Activated CD4-positive, alpha-beta T cell treated with anti-CD3 and anti-CD28 coated beads, Interleukin-2, amount 10 ng/mL, durations not matched to agents 7 days and 5 days (primary cell): Measurements from ENCODE around the gene HNRNPLL. TPM values are rescaled to one million over a fixed set of nuclear protein-coding genes. Genes with fewer than 3 reads are reported as not detected.

Source experiments
- CTCF ChIA-PET: fragments of 350-600 bp; sonication (Branson Sonifier 250); formaldehyde crosslinking; loops from one replicate; lab custom pipeline; 2021; ENCODE audit warnings: antibody characterized with exemption; lab: Charles Lee
- POLR2A ChIA-PET: fragments of 350-600 bp; sonication (Branson Sonifier 250); formaldehyde crosslinking; loops from one replicate; lab custom pipeline; 2021; ENCODE audit warnings: antibody characterized with exemption; lab: Charles Lee
- DNase-seq: peaks from one replicate; pipeline ENCODE4 v3.0.0-alpha.2; 2020
- H3K27ac Mint-ChIP-seq: one replicate; pipeline ENCODE4 v1.8.0; 2021; ENCODE audit warnings: mild to moderate bottlenecking, moderate library complexity, mixed read lengths
- H3K27me3 Mint-ChIP-seq: one replicate; pipeline ENCODE4 v1.8.0; 2021; ENCODE audit warnings: mixed read lengths
- H3K36me3 Mint-ChIP-seq: one replicate; pipeline ENCODE4 v1.8.0; 2021; ENCODE audit warnings: low read depth, mixed read lengths
- H3K4me1 Mint-ChIP-seq: one replicate; pipeline ENCODE4 v1.8.0; 2021; ENCODE audit warnings: mixed read lengths
- H3K4me3 Mint-ChIP-seq: one replicate; pipeline ENCODE4 v1.8.0; 2021; ENCODE audit warnings: mild to moderate bottlenecking, moderate library complexity, mixed read lengths
- H3K9me3 Mint-ChIP-seq: one replicate; pipeline ENCODE4 v1.8.0; 2021; ENCODE audit warnings: mixed read lengths
- total RNA-seq, 2 experiments: library from RNA; stranded (reverse); gene quantifications; one replicate each; pipeline ENCODE4 v1.2.3, GENCODE V29; 2021

Gene HNRNPLL
- total RNA-seq, 2 experiments from 2014 or later: 54.2 to 55.8 TPM

DNA sequence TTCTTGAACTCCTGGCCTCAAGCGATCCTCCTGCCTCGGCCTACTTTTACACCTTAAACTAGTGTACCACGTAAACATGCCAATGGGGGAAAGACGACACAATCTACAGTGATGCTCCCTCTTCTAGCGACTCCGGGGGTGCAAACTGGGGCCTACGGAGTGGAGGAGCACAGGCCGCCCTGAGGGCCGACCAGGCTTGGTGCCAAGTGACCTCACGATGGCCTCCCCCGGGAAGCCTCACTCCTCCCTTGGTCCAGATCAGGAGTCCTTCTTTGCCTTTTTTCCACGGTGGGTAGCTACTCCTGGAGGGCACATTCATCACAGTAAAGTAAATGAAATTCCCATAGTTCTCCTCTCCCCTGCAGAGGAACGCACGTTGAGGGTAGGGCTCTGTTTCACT, 73.5 kb downstream of the HNRNPLL start:
- Mint-ChIP-seq H3K4me3 (no peak overlapping the region), H3K9me3 (no peaks in the 10 kb centered on the region), H3K27ac (no peak overlapping the region), H3K27me3 (peaks cover 35% of the 10 kb centered on the region), H3K4me1 (peaks cover 5% of the 10 kb centered on the region), H3K36me3 (no peaks in the 10 kb centered on the region)
- DNase-seq: no peak
- POLR2A ChIA-PET: no interaction called here
- CTCF ChIA-PET: interaction anchor here (0.6 to 1.3 kb wide), 4 partner anchors 13 to 120 kb away, joined by 3 read pairs; no protein-coding TSS in a partner anchor

DNA sequence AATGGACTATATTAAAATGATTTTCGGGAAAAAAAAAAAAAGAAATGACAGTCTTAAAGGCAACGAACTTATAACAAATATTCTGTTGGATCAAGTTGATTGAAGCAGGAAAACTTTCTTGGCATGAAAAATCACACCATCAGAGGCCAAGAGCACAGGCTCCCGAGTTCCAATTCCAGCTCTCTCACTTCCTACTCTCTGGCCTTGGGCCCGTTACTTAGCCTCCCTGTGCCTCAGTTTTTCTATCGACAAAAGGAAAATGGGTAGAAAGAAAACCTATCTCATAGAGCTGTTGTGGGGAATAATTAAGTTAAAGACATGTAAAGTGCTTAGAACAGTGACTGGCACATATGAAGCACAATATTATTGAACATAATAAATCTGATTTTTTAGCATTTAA, 74.2 kb downstream of the HNRNPLL start:
- peak overlapping the region; percentile 13 for H3K4me3 Mint-ChIP-seq
- ChIA-PET CTCF (interaction anchor here (0.6 to 1.3 kb wide), 6 partner anchors 13 to 311 kb away, joined by 3 to 4 read pairs (median 3); no protein-coding TSS in a partner anchor), POLR2A (no interaction called here)
- no peaks in the 10 kb centered on the region for H3K9me3 Mint-ChIP-seq
- peaks cover 34% of the 10 kb centered on the region for H3K27me3 Mint-ChIP-seq
- H3K27ac Mint-ChIP-seq: no peak overlapping the region
- peaks cover 5% of the 10 kb centered on the region for H3K4me1 Mint-ChIP-seq
- DNase-seq: no peak
- H3K36me3 Mint-ChIP-seq: no peaks in the 10 kb centered on the region

DNA sequence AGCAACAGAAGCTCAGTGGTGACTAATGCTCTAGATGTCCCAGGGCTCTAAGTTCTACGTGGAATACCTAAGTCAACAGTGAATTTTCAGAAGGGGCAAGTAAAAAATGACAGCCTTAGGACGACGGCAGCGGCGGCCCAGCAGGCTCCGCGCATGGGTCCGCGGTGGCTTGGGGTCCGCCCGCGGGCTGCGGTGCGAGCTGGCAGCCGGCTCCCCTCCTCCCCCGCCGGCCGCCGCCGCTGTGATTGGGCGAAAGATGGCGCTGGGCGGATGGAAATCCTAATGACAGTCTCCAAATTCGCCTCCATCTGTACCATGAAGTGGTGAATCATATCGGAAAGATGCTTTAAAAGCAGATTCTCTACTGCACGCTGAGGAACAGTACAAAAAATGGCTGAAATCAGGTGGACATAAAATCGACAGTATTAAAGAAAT, 74.7 kb downstream of the HNRNPLL start:
- POLR2A ChIA-PET: no interaction called here
- peaks cover 5% of the 10 kb centered on the region for H3K4me1 Mint-ChIP-seq
- CTCF ChIA-PET: interaction anchor here (0.6 to 0.9 kb wide), 2 partner anchors 31 to 312 kb away, joined by 3 to 4 read pairs; no protein-coding TSS in a partner anchor
- no peaks in the 10 kb centered on the region for H3K9me3 Mint-ChIP-seq
- peak; percentile 19 for DNase-seq
- H3K27me3 Mint-ChIP-seq: peaks cover 33% of the 10 kb centered on the region
- no peaks in the 10 kb centered on the region for H3K36me3 Mint-ChIP-seq
- peak overlapping the region; percentile 39 for H3K4me3 Mint-ChIP-seq
- no peak overlapping the region for H3K27ac Mint-ChIP-seq

DNA sequence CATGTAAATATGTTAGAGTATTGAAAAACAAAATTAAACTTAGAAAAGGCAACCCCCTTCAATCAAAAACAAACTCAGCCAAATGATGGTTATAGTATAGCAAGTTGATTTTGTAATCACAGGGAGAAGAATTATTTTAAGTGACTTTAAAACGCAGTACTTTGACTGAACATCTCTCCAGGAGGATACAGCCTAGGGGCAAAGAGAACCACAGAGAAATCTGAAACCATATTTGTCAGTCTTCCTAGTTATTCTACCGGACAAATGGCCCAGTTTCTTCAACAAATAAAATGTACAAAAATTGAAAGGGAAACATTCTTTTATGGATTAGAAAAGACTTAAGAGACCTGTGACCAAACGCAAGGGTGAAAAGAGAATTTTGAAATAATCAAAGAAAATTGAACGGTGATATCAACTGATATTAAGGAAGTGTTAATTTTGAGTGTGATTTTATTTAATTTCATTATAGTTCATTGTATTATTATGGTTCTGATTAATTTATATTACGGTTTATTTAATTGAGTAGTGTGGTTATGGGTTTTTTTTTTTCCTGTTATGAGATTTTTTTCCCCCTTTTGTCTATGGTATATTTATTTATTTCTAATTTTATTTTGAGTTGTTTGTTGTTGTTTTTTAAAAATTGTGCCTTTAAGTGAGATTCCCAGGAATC, 75.3 kb downstream of the HNRNPLL start:
- H3K4me3 Mint-ChIP-seq: no peak overlapping the region
- POLR2A ChIA-PET: interaction anchor here (0.7 kb wide), 1 partner anchor 15 kb away, joined by 3 read pairs; no protein-coding TSS in a partner anchor
- DNase-seq: no peak
- no peak overlapping the region for H3K27ac Mint-ChIP-seq
- H3K36me3 Mint-ChIP-seq: no peaks in the 10 kb centered on the region
- H3K27me3 Mint-ChIP-seq: peaks cover 33% of the 10 kb centered on the region
- no peaks in the 10 kb centered on the region for H3K9me3 Mint-ChIP-seq
- H3K4me1 Mint-ChIP-seq: peaks cover 5% of the 10 kb centered on the region
- CTCF ChIA-PET: interaction anchor here (0.7 kb wide), 1 partner anchor 8 kb away, joined by 3 read pairs; no protein-coding TSS in a partner anchor

DNA sequence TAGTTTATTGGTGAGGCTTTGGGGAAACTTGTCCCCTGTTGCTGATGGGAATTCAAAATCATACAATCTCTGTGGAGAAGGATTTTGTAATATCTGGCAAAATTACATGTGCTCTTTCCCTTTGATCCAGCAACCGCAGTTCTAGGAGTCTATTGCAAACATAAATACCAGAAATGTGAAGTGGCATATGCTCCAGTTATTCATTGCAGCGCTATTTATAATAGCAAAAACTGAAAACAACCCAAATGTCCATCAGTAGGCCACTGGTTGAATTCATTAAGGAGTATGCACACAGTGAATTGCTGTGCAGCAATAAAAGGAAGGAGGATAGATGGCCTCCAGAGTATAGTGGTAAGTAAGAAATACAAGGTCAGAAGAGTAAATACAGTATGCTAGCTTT, 76.5 kb downstream of the HNRNPLL start:
- Mint-ChIP-seq H3K4me1 (peaks cover 5% of the 10 kb centered on the region), H3K36me3 (no peaks in the 10 kb centered on the region), H3K4me3 (no peak overlapping the region), H3K27ac (no peak overlapping the region), H3K9me3 (no peaks in the 10 kb centered on the region), H3K27me3 (peaks cover 33% of the 10 kb centered on the region)
- POLR2A ChIA-PET: interaction anchor here (0.6 kb wide), 1 partner anchor 8 kb away, joined by 5 read pairs; no protein-coding TSS in a partner anchor
- DNase-seq: no peak
- CTCF ChIA-PET: interaction anchor here (0.6 kb wide), 1 partner anchor 666 kb away, joined by 4 read pairs; no protein-coding TSS in a partner anchor

DNA sequence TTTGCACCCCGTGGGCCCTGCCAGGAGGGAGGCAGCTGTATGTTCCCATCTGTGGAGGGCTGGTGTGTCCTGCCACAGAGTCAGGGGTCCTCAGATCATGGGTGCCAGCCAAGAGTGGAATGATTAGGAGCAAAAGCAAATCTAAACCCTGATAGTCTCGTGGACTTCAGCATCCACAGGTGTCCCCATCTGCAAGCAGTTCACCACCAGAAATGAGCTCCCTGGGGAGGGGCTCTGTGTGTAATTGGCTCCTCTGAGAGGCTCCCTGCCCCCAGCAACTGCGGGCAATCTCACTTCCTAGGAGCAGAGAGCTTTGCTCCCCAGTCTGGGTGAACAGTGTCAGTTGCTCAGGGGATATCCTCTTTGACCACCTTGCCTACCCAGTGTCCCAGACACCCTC, 78.1 kb downstream of the HNRNPLL start:
- CTCF ChIA-PET: interaction anchor here (0.6 to 1.4 kb wide), 5 partner anchors 11 to 757 kb away, joined by 3 to 4 read pairs (median 3); no protein-coding TSS in a partner anchor
- DNase-seq: no peak
- POLR2A ChIA-PET: no interaction called here
- Mint-ChIP-seq H3K4me3 (no peak overlapping the region), H3K27me3 (peaks cover 28% of the 10 kb centered on the region), H3K27ac (no peak overlapping the region), H3K36me3 (no peaks in the 10 kb centered on the region), H3K4me1 (peaks cover 5% of the 10 kb centered on the region), H3K9me3 (no peaks in the 10 kb centered on the region)

DNA sequence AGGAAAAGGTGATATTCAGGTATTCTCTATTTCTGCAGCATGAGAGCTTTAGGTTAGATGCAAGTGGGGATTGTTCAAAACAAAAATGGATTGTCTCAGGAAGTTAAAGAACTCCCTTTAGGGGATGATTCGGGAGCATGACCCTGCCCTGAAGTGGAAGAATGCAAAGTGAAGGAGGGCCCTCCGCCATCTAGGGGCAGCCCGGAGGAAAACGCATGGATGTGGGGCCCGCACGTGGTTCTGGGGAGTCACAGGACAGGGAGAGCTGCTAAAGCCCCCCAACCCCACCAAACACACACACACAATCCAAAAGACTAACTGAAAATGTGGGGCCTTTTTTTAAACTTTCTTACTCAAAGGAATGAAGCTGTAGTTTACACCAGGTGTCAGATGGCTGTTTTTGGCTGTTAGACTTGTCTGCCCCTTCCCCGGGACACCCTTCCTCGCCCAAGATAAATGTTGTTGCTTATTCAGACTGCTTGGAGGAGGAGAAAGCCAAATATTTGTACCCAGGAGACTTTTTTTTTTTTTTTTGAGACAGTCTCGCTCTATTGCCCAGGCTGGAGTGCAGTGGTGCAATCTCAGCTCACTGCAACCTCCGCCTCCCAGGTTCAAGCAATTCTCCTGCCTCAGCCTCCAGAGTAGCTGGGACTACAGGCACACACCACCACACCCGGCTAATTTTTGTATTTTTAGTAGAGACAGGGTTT, 78.8 kb downstream of the HNRNPLL start:
- POLR2A ChIA-PET: no interaction called here
- H3K4me3 Mint-ChIP-seq: no peak overlapping the region
- peaks cover 22% of the 10 kb centered on the region for H3K27me3 Mint-ChIP-seq
- CTCF ChIA-PET: interaction anchor here (0.7 to 1.4 kb wide), 4 partner anchors 12 to 757 kb away, joined by 3 to 4 read pairs (median 3); no protein-coding TSS in a partner anchor
- H3K27ac Mint-ChIP-seq: no peak overlapping the region
- peaks cover 5% of the 10 kb centered on the region for H3K4me1 Mint-ChIP-seq
- no peaks in the 10 kb centered on the region for H3K36me3 Mint-ChIP-seq
- H3K9me3 Mint-ChIP-seq: no peaks in the 10 kb centered on the region
- DNase-seq: no peak

DNA sequence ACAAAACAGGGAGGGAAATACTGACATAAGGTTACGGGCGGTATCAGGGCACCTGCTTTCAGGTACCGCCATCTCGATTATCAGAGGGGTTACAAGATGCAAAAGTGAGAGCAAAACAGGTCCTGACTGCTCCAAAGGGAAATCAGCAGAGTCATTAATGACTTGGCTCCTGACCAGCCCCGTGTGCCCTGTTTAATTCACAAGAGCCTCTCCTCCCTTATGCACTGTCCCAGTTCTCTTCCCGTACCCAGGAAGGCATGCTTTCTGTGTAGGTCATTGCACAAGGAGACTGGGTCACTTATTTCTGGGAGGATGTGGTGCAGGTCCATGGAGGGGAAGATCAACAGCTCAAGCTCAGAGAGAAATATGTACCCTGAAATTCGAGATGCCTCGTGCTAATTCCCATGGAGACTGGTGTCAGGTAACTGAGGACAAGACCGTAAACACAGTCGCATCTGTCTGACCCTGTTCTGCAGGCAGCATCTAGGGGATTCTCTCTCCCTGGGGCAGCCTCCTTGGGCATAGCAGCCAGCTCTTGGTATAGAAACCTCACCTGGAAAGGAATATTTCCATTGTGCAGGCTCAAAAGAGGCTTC, 79.9 kb downstream of the HNRNPLL start:
- POLR2A ChIA-PET: no interaction called here
- H3K4me1 Mint-ChIP-seq: no peaks in the 10 kb centered on the region
- no peak overlapping the region for H3K27ac Mint-ChIP-seq
- H3K36me3 Mint-ChIP-seq: no peaks in the 10 kb centered on the region
- no peaks in the 10 kb centered on the region for H3K9me3 Mint-ChIP-seq
- CTCF ChIA-PET: interaction anchor here (0.7 to 2.1 kb wide), 2 partner anchors 10 to 200 kb away, joined by 3 to 5 read pairs; no protein-coding TSS in a partner anchor
- no peak for DNase-seq
- H3K27me3 Mint-ChIP-seq: peaks cover 16% of the 10 kb centered on the region
- no peak overlapping the region for H3K4me3 Mint-ChIP-seq

DNA sequence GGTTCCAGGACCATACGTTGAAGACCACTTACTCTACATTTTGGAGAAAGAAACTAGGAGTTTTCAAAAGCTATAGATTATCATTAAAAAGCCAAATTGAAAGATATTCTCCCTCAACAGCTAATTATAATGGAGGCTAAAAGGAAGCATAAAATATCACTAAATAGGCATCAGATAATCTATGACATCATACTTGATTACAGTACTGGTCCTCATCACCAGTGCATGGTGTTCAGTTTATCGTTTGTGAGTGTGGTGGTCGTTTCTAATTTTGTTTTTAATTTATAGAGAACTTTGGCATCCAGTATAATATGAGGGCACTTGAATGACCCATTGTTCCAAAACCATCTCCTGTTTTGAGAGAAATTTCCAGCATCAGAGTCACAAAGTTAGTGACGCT, 80.9 kb downstream of the HNRNPLL start:
- CTCF ChIA-PET: interaction anchor here (0.7 to 2.1 kb wide), 5 partner anchors 9 to 1309 kb away, joined by 3 to 5 read pairs (median 3); no protein-coding TSS in a partner anchor
- no peaks in the 10 kb centered on the region for H3K9me3 Mint-ChIP-seq
- H3K4me1 Mint-ChIP-seq: no peaks in the 10 kb centered on the region
- no peaks in the 10 kb centered on the region for H3K36me3 Mint-ChIP-seq
- no peak for DNase-seq
- H3K4me3 Mint-ChIP-seq: no peak overlapping the region
- POLR2A ChIA-PET: interaction anchor here (0.6 kb wide), 1 partner anchor 230 kb away, joined by 3 read pairs; no protein-coding TSS in a partner anchor
- H3K27me3 Mint-ChIP-seq: peaks cover 15% of the 10 kb centered on the region
- H3K27ac Mint-ChIP-seq: no peak overlapping the region

DNA sequence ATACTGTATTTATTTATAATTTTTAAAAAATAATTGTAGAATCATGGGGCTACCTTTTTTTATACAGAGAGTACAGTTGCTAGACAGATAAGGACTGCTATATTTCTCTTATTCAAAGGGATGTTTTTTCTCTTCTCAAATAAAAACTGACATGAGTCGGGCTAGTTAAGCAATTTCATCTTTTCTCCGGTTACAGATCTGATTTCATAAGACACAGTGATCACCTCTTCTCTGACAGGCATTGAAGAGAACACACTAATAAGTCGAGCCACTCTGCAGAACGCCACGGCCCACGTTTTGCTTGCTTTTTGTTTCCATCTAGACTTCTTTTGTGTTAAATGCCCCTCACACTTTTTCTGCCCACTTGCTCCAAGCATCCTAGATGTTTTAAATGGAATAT, 85.4 kb downstream of the HNRNPLL start:
- Mint-ChIP-seq H3K27ac (no peak overlapping the region), H3K36me3 (no peaks in the 10 kb centered on the region), H3K27me3 (peaks cover 11% of the 10 kb centered on the region), H3K4me1 (no peaks in the 10 kb centered on the region), H3K4me3 (no peak overlapping the region), H3K9me3 (no peaks in the 10 kb centered on the region)
- CTCF ChIA-PET: interaction anchor here (0.6 kb wide), 1 partner anchor 238 kb away, joined by 3 read pairs; no protein-coding TSS in a partner anchor
- no peak for DNase-seq
- POLR2A ChIA-PET: no interaction called here

DNA sequence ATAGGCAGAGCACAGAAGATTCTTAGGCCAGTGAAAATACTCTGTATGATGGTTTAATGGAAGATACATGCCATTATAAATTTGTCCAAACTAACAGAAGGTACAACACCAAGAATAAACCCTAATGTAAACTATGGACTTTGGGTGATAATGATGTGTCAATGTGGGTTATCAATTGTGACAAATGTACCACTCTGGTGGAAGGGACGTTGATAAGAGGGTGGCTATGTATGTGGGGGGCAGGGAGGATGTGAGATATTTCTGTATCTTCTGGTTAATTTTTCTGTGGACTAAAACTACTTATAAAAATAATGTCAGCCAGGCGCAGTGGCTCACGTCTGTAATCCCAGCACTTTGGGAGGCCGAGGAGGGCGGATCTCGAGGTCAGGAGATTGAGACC, 86.2 kb downstream of the HNRNPLL start:
- Mint-ChIP-seq H3K9me3 (no peaks in the 10 kb centered on the region), H3K36me3 (no peaks in the 10 kb centered on the region), H3K4me3 (no peak overlapping the region), H3K27me3 (peaks cover 11% of the 10 kb centered on the region), H3K4me1 (no peaks in the 10 kb centered on the region), H3K27ac (no peak overlapping the region)
- ChIA-PET POLR2A (no interaction called here), CTCF (no interaction called here)
- no peak for DNase-seq

DNA sequence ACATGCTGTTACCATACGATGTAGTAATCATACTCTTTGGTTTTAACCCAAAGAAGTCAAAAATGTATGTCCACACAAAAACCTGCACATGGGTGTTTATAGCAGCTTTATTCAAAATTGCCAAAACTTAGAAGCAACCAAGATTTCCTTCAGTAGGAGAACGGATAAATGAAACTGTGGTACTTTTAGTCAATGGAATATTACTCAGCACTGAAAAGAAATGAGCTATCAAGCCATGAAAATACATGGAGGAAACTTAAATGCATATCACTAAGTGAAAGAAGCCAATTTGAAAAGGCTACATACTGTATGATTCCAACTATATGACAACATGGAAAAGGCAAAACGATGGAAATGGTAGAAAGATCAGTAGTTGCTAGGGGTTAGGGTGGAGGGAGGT, 86.6 kb downstream of the HNRNPLL start:
- Mint-ChIP-seq H3K36me3 (no peaks in the 10 kb centered on the region), H3K9me3 (no peaks in the 10 kb centered on the region), H3K27me3 (peaks cover 11% of the 10 kb centered on the region), H3K4me1 (no peaks in the 10 kb centered on the region), H3K4me3 (no peak overlapping the region), H3K27ac (no peak overlapping the region)
- CTCF ChIA-PET: no interaction called here
- POLR2A ChIA-PET: no interaction called here
- DNase-seq: no peak
